Mucosa of gallbladder (tissue), 1 donor: ENCODE results near the gene HOXB5. TPM values are rescaled to one million over a fixed set of nuclear protein-coding genes. Genes with fewer than 3 reads are reported as not detected.

ENCODE experiments used
- DNase-seq: peaks from one replicate; pipeline ENCODE4 v3.0.0-alpha.2; 2020; ENCODE audit warnings: low spot score
- total RNA-seq: library from RNA; stranded (reverse); gene quantifications from one replicate; pipeline ENCODE4 v1.2.1, GENCODE V29; 2021
- donor health status: DM: no; HTN: no; CAD: no.

Gene HOXB5
- total RNA-seq, 1 donor from 2014 or later, result 0.49 TPM

DNA sequence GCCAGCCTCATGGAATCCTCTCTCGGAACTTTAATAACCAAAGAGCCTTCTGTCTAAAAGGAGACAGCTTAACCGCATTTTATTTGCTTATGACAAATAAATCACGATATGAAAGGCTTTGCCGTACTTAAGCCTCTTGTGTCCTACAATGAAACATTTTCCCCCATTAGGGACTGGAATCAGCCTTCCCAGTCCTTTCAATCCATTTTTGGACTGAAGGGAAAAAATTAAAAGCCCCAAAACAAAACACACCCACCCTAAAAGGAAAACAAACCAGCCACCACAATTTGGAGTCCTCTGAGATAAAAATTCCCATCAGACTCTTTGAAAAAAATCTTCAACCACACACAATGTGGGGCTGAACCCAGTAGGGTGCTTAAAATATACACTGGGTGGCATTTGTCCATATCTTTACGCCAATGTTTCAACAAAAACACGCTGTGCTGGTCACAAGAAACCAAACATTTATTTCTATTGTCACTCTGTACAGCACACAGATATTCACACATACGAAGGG lies 18.5 kb downstream of the HOXB5 start:
- no peak for DNase-seq

DNA sequence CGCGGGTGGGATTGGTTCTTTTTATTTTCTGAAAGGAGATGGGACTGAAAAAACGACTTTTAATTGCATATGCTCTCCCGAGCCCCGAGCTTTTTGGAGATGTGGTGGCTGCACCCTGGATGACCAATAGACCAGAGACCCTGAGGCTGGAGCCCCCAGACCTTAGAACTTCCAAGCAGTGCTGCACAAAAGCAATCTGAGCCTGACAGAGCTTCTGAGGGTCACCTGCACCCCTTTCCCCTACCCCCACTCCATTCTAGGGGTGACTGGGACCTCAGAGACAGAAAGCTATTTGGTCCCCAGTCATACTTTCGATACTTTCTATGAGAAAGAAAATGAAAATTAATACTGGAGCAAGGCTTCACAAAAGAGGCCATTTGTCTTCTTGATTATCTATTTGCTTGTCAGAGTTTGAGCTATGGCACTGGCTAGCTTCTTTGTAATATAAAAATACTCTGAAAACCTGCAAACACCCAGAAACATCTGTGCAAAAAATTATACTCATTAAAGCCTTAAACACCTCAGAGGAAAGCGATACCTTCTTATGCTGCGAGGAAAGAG lies 19.0 kb downstream of the HOXB5 start:
- DNase-seq, result no peak

GRCh38 chr17:48571826-48572417 lies 21.7 kb downstream of the HOXB5 start:
- DNase-seq, result no peak

DNA sequence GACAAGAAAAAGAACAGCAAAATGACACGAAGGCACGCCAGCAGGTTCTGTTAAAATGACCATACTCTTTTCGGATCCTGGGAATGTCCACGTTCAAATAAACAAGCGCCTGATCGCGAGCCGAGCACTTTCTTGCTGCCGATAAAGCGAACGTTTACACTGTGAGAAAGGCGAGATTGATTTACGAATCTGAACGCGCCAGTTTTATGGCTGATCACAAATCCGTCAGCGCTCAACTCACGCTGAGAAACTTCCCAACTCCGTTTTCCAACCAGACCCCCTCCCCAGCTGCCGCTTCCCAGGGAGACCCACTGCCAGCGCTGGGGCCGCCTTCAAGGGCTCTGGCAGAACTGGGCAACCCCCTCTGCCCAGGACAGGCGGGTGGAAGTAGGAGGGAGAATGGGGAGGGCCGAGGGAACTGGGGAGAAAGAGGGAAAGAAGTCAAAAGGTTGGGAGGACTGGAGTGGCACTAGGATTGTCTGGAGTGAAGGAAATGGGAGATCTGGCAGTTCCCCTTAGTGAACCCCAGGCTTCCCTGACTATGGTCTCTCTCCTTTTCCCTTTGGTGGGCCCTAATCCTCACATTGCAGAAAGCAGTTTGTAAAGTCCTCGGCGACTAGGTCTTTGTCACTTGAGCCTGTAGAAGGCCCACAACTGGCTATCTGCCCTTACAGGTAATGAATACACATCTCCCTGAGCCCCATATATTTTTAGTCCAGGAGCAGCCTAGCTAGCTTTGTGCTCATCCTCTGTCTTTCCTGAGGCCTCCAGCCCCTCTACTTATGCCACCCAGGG lies 22.4 kb downstream of the HOXB5 start:
- no peak for DNase-seq

DNA sequence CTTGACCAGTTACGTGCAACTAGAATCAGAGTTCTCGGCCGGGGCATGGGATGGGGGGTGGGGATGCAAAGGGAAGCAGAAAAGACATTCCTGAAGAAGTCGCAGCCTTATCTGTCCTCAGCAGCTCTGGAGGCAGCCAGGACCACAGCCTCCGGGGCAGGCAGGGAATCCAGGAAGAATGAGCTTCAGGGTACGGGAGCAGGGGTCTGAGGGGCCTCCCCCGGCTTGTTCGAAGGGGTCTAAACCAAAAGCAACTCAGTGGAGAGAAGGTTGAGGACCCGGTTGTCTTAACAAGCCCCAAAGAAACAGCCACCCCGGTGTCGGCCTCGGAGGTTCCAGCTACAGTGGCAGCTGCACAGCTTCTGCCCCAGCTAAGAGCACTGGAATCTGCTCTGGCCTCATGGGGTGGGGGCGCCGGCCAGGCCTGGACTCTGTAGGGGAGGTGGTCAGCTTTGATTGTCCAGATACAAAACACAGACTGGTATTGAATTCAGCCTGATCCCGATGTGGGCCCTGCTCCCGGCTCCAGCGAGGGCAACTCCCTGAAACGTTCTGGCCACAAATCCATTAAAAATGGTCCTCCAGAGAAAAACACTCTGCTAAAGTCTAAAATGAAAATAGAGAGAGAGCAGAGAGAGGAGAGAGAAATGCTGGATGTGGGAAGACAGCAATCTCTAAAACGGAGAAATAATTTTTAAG lies 23.1 kb downstream of the HOXB5 start:
- no peak for DNase-seq

DNA sequence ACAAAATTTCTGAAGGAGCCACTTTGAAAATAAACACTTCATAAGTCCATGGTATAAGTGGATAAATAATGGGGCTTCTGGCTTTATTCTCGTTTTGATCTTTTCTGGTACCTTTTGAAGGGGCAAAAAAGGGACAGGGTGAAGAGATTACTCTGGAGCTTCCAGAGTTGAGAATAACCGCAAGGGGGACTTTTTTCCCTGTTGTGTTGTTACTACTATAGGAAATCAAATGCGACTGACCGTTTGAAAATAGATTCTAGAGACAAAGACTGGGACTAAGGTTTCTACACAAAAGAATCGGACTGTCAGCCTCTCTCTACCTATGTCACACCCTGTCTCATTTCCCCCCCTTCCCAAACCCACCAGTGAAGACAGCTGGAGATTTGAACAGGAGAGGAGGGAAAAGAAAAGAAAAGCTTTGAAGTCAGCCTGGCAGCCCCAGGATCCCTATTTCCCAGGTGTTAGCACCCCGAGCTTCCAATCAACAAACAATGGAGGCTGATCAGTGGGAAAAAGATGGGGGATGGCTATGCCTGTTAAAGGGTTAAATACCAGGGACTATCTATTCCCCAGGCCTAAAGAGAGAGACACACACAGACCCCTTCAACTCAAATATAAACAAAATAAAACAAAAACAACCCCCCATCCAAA lies 23.8 kb downstream of the HOXB5 start:
- no peak for DNase-seq

DNA sequence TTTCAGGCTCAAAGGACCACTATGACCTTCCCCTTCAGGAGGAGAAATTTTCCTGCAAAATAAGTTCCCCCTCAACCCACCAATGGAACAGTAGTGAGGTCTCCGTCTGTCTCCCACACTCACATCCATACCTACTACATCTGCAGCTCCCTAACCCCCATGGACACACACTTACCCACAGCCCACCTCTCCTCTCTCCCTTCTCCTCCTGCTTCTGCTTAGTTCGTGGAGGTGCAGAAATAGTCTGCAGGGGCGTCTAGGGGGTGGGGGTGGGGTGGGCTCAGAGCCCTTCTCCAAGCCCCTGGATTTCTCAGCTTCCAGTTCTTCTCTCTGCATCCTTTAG lies 24.4 kb downstream of the HOXB5 start:
- DNase-seq, result no peak

GRCh38 chr17:48568499-48569239 lies 24.9 kb downstream of the HOXB5 start:
- no peak for DNase-seq

DNA sequence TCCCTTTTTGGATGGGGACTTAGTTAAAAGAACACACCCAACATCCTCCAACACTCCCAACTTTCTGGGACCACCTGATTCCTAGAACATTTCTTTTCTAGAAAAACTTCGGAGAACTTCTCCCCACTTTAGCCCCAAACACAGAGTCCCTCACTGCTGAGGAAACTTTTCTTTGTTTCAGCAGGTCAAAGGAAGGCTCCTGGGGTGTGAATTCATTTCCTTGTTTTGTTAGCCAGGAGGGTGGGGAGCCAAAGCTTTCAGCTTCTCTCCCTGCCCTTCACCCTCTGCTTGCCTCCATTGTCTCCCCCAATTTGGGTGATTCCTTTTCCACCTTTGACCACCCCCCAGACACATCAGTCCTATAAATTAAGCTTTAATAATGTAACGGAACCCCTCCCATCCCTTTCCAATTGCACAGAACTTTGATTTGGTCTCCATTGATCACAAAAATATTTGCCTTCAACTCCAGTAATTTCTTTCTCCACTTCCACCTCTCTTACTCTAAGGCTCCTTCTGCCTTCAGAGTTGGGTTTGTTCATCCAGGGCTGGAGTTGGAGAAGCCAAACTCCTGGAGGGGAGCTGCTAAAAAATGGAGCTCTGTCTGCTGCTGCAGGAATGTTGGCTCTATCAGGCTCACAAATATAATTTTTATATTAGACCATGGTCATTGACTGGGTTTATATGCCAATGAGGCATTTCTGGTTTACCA lies 25.8 kb downstream of the HOXB5 start:
- DNase-seq, result no peak

- DNase-seq, result no peak
Observed at GRCh38 chr17:48567209-48567608, 26.4 kb downstream of the HOXB5 start.

DNA sequence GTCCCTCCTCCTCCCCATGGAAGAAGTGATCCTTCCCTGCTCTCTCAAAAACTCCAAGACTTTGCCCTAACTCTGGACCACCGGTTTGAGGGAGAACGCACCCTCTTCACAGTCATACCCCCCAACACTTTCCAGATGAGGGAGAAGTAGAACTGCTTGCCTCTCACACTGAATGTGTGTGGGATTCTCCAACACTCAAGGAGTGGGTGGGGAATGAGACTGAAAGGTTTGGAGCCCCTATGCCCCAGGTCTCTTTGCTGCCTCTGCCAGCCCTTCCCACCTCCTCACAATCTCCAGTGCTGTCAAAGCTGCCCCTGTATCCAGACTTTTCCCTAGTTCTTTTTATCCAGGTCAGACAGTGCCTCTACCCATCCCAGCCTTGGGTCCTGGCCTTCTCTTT lies 26.9 kb downstream of the HOXB5 start:
- no peak for DNase-seq

DNA sequence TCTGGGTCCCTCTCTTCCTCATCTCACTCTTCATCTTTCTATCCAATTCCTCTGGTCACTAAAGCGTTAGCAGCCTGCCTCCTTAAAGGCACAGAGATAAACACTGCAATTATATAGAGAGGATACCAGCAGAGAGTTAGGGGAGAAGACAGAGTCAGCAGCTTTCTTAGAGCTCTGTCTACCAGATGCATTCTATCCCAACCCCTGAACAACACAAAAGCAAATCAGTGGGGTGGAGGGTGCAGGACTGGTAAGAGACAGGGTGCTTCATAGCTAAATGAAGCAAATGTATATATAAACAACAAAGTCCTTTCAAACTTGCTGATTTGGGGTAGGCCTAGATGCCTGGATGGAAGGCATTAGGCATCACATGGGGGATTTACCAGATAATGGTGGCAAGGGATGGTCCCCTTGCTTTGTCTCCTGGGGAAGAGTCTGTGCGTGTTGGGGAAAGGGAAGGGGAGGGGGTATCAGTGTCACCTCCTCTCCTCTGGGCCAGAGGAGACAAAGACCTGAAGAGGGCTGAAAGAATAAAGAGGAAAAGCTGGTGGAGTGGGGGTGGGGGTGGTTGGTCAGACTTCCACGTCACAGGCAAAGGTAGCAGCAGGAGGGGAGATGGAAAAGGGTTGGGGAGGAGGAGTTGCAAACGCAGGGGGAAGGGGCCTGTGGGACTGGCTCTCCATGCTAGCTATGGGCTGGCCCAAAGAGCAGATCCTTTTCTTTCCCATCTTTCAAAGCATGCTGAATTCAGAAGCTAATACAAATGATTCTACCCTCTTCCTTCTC lies 27.5 kb downstream of the HOXB5 start:
- no peak for DNase-seq

GRCh38 chr17:48565022-48565554 lies 28.5 kb downstream of the HOXB5 start:
- no peak for DNase-seq

DNA sequence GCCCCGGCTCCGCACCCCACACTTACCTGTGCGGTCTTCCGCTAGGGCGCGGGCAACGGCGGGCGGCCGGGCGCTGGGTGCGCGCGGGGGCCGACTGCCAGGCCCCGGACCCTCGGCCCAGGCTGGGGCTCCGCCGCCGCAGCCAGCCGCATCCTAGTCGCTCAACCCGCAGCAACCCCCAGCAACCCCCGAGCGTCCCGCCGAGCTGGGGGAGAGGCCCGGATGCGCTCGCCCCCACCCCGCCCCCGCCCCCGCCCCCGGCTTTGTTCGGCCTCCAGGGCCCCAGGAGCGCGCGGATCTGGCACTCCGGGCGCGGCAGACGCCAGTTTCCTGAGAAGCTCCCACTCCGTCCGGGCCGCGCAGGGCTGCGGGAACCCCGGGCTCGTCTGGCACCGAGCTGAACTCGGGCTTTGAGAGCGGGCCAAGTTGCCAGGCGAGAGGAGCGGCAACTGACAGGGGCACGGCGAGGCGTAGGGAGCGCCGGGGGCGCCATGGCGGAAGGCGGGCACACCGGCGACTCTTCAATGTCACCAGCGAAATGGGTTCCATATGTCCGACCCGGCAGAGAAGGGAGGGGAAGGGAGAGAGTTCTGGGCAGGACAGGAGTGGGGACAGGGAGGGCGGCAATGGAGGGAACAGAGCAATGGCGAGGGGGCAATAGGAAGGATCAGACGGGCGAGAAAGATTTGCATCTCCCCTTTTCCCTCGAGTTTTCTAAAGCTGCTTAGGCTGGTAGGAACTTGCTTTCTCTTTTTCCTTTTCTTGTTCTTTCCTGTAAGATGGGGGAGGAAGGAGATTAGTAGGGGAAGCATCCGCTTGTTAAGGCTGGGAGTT lies 29.2 kb downstream of the HOXB5 start:
- no peak for DNase-seq

- DNase-seq, result no peak
Observed at GRCh38 chr17:48563867-48564187, 29.8 kb downstream of the HOXB5 start.

DNA sequence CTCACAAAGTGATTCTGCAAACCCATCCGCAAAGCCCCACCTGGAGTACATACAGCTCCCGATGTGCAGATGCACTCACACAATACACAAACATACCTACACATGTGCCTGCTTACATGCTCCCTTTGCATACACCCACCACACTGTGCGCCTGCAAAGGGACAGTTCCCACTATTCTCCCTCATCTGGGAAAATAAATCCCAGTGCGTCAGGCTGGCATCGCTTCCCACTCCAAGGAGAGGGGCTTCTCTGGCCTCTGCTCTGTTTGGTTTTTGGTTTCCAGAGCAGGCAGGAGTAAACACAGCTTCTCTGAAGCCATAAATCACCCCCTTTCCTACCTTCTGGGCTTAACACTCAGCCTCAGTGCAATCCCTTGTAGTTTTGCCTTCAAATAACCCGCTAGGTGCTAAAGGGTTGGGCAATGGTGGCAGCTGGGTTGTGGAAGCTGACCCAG lies 30.2 kb downstream of the HOXB5 start:
- DNase-seq, result no peak

DNA sequence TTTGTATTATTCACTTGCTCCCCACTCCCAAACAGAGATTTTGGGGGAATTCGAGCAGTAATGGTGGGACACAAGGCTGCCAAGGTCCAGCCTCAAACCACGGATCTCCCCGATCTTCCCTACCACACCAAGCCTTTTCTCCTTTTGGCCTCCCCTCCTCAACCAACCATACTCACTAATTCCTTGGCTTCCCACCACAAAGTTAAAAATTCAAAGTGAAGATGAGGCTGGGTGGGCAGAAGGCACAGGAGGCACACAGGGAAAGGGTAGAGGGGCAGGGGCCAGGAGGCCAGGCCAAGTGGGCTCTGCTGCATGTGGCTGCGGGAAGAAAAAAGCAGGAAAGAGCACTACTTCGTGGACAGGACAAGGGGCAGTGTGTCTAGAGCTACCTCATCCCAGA lies 30.6 kb downstream of the HOXB5 start:
- DNase-seq, result no peak

- peak; percentile 19 for DNase-seq
Observed at GRCh38 chr17:48561884-48562810, 31.4 kb downstream of the HOXB5 start.
